Myocyte (in vitro differentiated cells): ENCODE data around the gene ADAMTS9. TPM values are rescaled to one million over a fixed set of nuclear protein-coding genes. Genes with fewer than 3 reads are reported as not detected.

Experiments used
- DNase-seq: peaks from one replicate; pipeline ENCODE4 v3.0.0-alpha.2; 2012; ENCODE audit warnings: low read depth
- total RNA-seq: library from RNA; depleted of rRNA; stranded (reverse); fragments of >200 nt; gene quantifications from 2 replicates; pipeline ENCODE4 v1.2.3, GENCODE V29; 2014

The ADAMTS9 gene
- total RNA-seq, 1 donor from 2014 or later = 5.1 TPM

DNA sequence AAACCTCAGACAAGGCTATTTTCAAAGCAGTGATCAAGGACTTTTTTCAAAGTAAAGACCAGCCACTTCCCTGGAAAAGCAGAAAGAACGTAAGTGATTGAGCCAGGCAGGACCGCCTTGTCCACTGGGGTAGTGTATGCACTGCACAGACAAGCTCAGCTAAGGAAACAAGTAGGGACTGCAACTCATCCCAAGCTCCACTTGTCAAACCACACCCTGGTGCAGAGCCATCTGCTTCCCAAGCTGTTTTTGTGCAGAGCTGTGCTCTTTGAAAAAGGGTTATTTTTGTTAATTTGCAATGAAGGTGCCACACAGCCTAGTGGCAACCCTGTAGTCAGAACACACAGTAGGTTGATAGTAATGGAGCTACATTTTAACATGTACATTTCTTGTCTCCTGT lies 193.3 kb downstream of the ADAMTS9 start:
- no peak for DNase-seq

DNA sequence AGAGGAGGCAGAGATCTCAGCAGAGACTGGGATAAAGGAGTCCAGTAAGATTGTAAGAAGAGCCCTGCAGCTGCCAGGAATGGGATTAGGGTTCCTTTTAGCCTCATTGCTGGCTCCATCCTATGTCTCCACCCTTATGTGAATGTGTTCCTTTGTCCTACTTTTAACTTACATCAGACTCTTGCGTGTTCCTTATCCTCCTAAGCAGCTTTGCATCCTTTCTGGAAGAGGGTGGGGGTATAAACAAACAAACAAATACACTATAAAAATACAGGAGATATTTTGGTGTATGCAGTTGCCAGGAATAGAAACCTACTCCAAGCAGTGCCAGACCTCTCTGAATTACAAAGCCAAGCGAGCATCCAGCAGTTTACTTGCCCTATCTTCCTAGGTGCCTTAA lies 194.7 kb downstream of the ADAMTS9 start:
- no peak for DNase-seq

DNA sequence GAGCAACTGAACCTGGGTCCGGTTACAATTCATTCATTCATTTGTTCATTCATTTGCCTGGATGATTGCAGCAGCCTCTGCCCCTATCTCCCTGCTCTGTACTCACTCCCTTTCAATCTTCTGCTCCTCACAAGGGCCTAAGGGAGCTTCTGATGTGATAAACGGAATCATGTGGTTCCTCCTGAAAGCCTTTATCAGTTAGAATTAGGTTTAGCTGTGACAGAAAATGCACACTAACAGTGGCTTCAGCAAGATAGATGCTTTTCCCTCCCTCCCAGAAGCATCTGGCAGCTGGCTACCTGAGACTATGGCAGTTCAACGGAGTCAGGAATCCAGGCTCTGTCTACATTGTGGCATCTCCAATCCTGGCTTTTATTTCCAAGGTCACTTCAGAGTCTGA lies 196.0 kb downstream of the ADAMTS9 start:
- DNase-seq = no peak

DNA sequence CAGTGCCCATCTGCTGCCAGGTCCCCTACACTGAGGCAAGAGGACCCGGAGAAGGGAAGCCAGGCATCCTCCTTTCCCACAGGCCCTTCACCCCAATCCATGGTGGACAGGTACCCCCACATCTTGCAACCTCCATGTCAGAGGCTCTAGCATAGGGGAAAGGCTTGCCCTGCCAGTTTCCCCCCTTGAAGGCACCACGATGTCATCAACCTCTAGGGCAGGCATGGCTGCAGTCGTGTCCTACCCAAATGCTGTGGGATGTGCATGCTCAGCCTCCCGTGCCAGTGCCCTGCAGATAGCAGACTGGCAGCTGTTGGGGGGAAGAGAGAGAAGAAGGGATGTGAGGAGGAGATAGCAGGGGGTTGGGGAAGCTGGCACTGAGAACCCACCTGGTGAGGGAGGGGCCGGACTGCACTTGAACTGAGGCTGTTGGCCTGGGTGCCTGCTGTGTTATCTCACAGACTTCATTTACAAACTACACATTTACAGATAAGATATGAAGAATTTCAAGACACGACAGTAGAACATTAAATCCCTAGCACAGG lies 197.5 kb downstream of the ADAMTS9 start:
- no peak for DNase-seq

GRCh38 chr3:64489361-64490044 lies 198.3 kb downstream of the ADAMTS9 start:
- no peak for DNase-seq

- DNase-seq = peak; percentile 26
Measured at GRCh38 chr3:64488939-64489338, 198.9 kb downstream of the ADAMTS9 start.

DNA sequence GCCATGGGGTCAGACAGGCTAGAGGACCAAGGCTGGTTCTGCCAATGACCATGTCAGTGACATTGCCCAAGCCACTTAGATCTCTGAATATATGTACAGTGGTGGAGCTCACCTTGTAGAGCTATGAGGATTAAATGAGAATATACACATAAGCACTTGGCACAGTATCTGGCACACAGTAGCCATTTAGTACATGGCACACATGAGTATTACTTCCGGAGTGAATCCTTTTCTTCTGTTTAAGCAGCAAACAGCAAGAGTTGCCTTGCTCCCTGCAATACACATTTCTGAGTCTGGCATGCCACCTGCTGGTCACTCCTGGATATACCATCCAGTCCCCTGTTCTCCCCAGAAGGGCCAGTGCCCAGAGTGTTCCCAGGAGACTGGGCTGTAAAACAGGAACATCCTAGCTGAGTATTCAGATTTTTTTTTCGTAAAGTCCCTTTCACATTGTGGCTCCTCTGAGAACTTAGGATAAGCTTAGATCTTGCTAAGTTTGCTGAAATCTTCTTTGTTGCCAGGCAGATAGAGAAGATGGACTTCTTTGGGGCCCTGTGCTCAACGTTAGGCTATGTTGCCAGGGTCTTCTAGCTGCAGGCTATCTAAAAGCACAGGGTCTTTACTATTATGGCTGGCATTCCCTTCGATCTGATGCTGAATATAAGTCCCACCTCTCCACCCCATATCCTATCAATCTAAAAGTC lies 203.4 kb downstream of the ADAMTS9 start:
- peak; percentile 82 for DNase-seq

GRCh38 chr3:64483467-64483866 lies 204.3 kb downstream of the ADAMTS9 start:
- no peak for DNase-seq

GRCh38 chr3:64475037-64475436 lies 212.8 kb downstream of the ADAMTS9 start:
- DNase-seq = no peak

DNA sequence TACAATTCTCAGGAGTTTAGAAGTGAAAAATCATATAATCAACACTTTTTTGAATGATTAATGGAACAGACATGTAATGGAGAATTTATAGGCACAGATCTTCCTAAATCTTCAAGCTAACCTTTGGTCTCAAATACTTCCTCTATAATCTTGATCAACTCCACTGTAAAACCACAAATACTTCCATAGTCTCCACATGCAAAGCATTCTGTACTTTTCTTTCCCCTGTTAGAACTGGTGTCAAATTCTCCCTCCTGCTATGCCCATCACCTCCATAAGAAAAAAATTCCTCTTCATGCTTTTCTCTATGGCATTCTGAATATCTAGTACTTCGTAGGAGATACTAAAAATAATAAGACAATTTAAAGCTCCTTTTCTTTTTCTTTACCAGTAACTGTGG lies 214.3 kb downstream of the ADAMTS9 start:
- no peak for DNase-seq

- no peak for DNase-seq
Measured at GRCh38 chr3:64470436-64470835, 217.4 kb downstream of the ADAMTS9 start.

GRCh38 chr3:64467255-64467944 lies 220.4 kb downstream of the ADAMTS9 start:
- DNase-seq = no peak
